Esophagus squamous epithelium (tissue), 4 donors: Measurements from ENCODE around the gene SPPL2B.

Experiments
- POLR2A ChIP-seq, 4 donors: fragments of 450-650 bp; IDR thresholded peaks; one replicate each; pipeline ENCODE4 v1.6.1; 2017; ENCODE audit warnings: antibody characterized with exemption in 4 of 4, mild to moderate bottlenecking in 4 of 4, moderate library complexity in 3 of 4
- TF ChIP-seq, protein P1 (sequence below), 6 experiments: fragments of 450-650 bp in 4 of 6; fragments of 200-600 bp in 2 of 6; sonication (generic) in 2 of 6; IDR thresholded peaks; one replicate each; pipeline ENCODE4 v1.5.1; 2016 to 2019; ENCODE audit warnings: antibody characterized with exemption in 6 of 6, mild to moderate bottlenecking in 4 of 6, moderate library complexity in 4 of 6

DNA sequence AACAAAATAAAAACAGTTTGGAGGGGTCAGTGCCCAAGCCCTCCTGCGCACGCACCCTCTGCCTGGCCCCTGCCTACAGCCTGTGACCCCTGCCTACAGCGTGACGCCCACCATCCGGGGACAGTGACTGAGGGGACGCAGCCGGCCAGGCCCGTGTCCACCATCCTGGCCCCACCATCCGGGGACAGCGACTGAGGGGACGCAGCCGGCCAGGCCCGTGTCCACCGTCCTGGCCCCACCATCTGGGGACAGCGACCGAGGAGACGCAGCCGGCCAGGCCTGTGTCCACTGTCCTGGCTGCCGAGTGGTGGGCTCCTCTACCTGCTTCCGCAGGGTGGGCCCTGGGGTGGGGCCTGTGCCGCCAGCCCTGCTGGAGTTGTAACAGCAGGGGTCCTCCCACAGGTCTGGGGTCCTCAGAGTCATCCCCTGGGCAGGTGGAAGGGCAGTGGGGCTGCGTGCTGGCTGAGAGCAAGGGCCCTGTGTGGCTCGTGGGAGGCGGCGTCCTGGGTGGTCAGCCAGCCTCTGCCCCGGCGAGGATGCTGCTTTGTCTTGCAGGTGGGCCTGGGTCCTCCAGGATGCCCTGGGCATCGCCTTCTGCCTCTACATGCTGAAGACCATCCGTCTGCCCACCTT is 14.3 kb downstream of the SPPL2B start:
- TF ChIP-seq, protein P1, sequence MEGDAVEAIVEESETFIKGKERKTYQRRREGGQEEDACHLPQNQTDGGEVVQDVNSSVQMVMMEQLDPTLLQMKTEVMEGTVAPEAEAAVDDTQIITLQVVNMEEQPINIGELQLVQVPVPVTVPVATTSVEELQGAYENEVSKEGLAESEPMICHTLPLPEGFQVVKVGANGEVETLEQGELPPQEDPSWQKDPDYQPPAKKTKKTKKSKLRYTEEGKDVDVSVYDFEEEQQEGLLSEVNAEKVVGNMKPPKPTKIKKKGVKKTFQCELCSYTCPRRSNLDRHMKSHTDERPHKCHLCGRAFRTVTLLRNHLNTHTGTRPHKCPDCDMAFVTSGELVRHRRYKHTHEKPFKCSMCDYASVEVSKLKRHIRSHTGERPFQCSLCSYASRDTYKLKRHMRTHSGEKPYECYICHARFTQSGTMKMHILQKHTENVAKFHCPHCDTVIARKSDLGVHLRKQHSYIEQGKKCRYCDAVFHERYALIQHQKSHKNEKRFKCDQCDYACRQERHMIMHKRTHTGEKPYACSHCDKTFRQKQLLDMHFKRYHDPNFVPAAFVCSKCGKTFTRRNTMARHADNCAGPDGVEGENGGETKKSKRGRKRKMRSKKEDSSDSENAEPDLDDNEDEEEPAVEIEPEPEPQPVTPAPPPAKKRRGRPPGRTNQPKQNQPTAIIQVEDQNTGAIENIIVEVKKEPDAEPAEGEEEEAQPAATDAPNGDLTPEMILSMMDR (IDR thresholded peaks at IDR 0.05), result no peak
- no peak for TF ChIP-seq POLR2A (IDR thresholded peaks at IDR 0.05)
